Neural cell (in vitro differentiated cells): Measurements from ENCODE around the gene LARP7. TPM values are rescaled to one million over a fixed set of nuclear protein-coding genes. Genes with fewer than 3 reads are reported as not detected.

ENCODE experiments used
- H2AFZ ChIP-seq: fragments of 200-600, 300-800 bp; sonication (generic), shearing (Covaris generic); 2 replicates; pipeline ENCODE4 v1.6.0; 2014; ENCODE audit warnings: low read depth, mild to moderate bottlenecking, antibody characterized with exemption, low read length, moderate library complexity
- H3F3A ChIP-seq: fragments of 200-600 bp; shearing (Covaris generic); 2 replicates; pipeline ENCODE4 v1.6.1; 2016; ENCODE audit warnings: mild to moderate bottlenecking, moderate library complexity, mixed read lengths, antibody characterized with exemption, low read length; ENCODE audit not compliant: insufficient read depth, poor library complexity, severe bottlenecking
- H3K27ac ChIP-seq: fragments of 200-600, 300-800 bp; sonication (generic), shearing (Covaris generic); 2 replicates; pipeline ENCODE4 v1.5.1; 2014; ENCODE audit warnings: mild to moderate bottlenecking, low read length, moderate library complexity
- H3K27me3 ChIP-seq: fragments of 300-800, 200-600 bp; sonication (generic), shearing (Covaris generic); 2 replicates; pipeline ENCODE4 v1.6.0; 2014; ENCODE audit warnings: mild to moderate bottlenecking, low read depth, low read length, moderate library complexity; ENCODE audit not compliant: insufficient read depth
- H3K36me3 ChIP-seq: fragments of 300-800, 200-600 bp; sonication (generic), shearing (Covaris generic); 2 replicates; pipeline ENCODE4 v1.5.1; 2014; ENCODE audit warnings: mild to moderate bottlenecking, antibody characterized with exemption, low read length, moderate library complexity; ENCODE audit not compliant: insufficient read depth
- H3K4me2 ChIP-seq: fragments of 300-800, 200-600 bp; sonication (generic), shearing (Covaris generic); 2 replicates; pipeline ENCODE4 v1.6.0; 2014; ENCODE audit warnings: mild to moderate bottlenecking, low read length
- H3K4me3 ChIP-seq: fragments of 300-800, 200-600 bp; sonication (generic), shearing (Covaris generic); 2 replicates; pipeline ENCODE4 v1.5.1; 2014; ENCODE audit warnings: mild to moderate bottlenecking, low read length, moderate library complexity
- H3K79me2 ChIP-seq: fragments of 200-600 bp; shearing (Covaris generic); replicated peaks from 2 replicates; pipeline ENCODE4 v1.6.0; 2014; ENCODE audit warnings: mild to moderate bottlenecking, low read length, moderate library complexity; ENCODE audit not compliant: insufficient read depth
- H3K9ac ChIP-seq: fragments of 300-800, 200-600 bp; sonication (generic), shearing (Covaris generic); 2 replicates; pipeline ENCODE4 v1.6.1; 2016; ENCODE audit warnings: mild to moderate bottlenecking, low read length, mixed read lengths
- H3K9me2 ChIP-seq: fragments of 200-600 bp; shearing (Covaris generic); 2 replicates; pipeline ENCODE4 v1.6.1; 2016; ENCODE audit warnings: mild to moderate bottlenecking, low read length, mixed read lengths; ENCODE audit not compliant: insufficient read depth
- H3K9me3 ChIP-seq: fragments of 200-600, 300-800 bp; sonication (generic), shearing (Covaris generic); 2 replicates; pipeline ENCODE4 v1.6.1; 2016; ENCODE audit warnings: mild to moderate bottlenecking, mixed run types, low read length, moderate library complexity, mixed read lengths
- H4K20me1 ChIP-seq: fragments of 200-600 bp; shearing (Covaris generic); 2 replicates; pipeline ENCODE4 v1.6.1; 2016; ENCODE audit warnings: mild to moderate bottlenecking, mixed run types; ENCODE audit not compliant: insufficient read depth
- EP300 ChIP-seq: fragments of 450-650 bp; conservative IDR thresholded peaks from 2 replicates; pipeline ENCODE4 v1.6.1; 2014; ENCODE audit warnings: antibody characterized with exemption, mild to moderate bottlenecking, moderate library complexity; ENCODE audit not compliant: poor library complexity, severe bottlenecking
- EZH2 ChIP-seq: fragments of 200-600, 300-800 bp; shearing (Covaris generic), sonication (generic); IDR thresholded peaks from 2 replicates; pipeline ENCODE4 v1.6.1; 2014; ENCODE audit warnings: antibody characterized with exemption, low read length, borderline replicate concordance, mild to moderate bottlenecking; ENCODE audit not compliant: insufficient read depth, poor library complexity, severe bottlenecking
- MXI1 ChIP-seq: fragments of 450-650 bp; conservative IDR thresholded peaks from 2 replicates; pipeline ENCODE4 v1.6.1; 2014; ENCODE audit warnings: antibody characterized with exemption, mild to moderate bottlenecking; ENCODE audit not compliant: poor library complexity, severe bottlenecking
- POLR2AphosphoS5 ChIP-seq: IDR thresholded peaks from 2 replicates; pipeline ENCODE4 v1.6.1; 2012
- RAD21 ChIP-seq: fragments of 450-650 bp; conservative IDR thresholded peaks from 2 replicates; pipeline ENCODE4 v1.6.1; 2014; ENCODE audit warnings: antibody characterized with exemption, mild to moderate bottlenecking, moderate library complexity
- REST ChIP-seq: IDR thresholded peaks from 2 replicates; pipeline ENCODE4 v1.6.1; 2012; ENCODE audit warnings: borderline replicate concordance
- SMC3 ChIP-seq: fragments of 450-650 bp; conservative IDR thresholded peaks from 2 replicates; pipeline ENCODE4 v1.6.1; 2014; ENCODE audit warnings: antibody characterized with exemption, mild to moderate bottlenecking, moderate library complexity; ENCODE audit not compliant: poor library complexity
- TAF1 ChIP-seq: IDR thresholded peaks from 2 replicates; pipeline ENCODE4 v1.6.1; 2012; ENCODE audit warnings: low read depth
- polyA plus RNA-seq: library from polyadenylated mRNA; depleted of rRNA; stranded (reverse); fragments of >200 nt; gene quantifications from 2 replicates; pipeline ENCODE4 v1.2.3, GENCODE V29; 2014
- TF ChIP-seq, protein P1 (sequence below): fragments of 450-650 bp; IDR thresholded peaks from 2 replicates; pipeline ENCODE4 v1.5.1; 2014; ENCODE audit warnings: antibody characterized with exemption, mild to moderate bottlenecking, moderate library complexity; ENCODE audit not compliant: poor library complexity, severe bottlenecking

The LARP7 gene
- polyA plus RNA-seq, 1 donor from 2014 or later: 48.2 TPM

GRCh38 chr4:112677519-112678091 lies 40.7 kb downstream of the LARP7 start:
- H3K9ac ChIP-seq: no peak overlapping the region
- H3F3A ChIP-seq: no peaks in the 10 kb centered on the region
- H3K9me3 ChIP-seq: no peaks in the 10 kb centered on the region
- no peak overlapping the region for H2AFZ ChIP-seq
- TF ChIP-seq EZH2 (no peak), MXI1 (no peak)
- H3K27ac ChIP-seq: no peak overlapping the region
- H3K27me3 ChIP-seq: no peaks in the 10 kb centered on the region
- H3K79me2 ChIP-seq: no peaks in the 10 kb centered on the region
- no peaks in the 10 kb centered on the region for H4K20me1 ChIP-seq
- H3K4me3 ChIP-seq: no peak overlapping the region
- no peak overlapping the region for H3K4me2 ChIP-seq
- H3K9me2 ChIP-seq: no peaks in the 10 kb centered on the region
- H3K36me3 ChIP-seq: no peaks in the 10 kb centered on the region

DNA sequence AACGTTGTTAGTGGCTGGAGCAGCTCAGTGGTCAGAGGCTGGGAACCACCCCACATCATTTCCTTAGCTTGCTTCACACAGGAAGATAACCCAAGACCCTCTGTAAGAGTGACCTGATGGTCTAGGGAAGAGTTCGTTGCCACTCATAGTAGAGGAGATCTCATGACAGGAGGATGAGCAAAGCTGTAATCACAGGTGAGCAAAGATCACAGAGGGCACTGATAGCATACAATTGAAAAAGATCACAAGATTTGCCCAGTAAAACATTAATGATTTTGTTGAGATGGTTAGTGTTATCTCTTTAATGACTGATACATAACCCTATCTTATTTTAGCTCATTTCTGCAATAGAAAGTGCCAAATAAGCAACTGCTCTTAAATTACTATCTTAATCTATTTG lies 44.1 kb downstream of the LARP7 start:
- no peaks in the 10 kb centered on the region for H3K36me3 ChIP-seq
- no peaks in the 10 kb centered on the region for H3K9me3 ChIP-seq
- no peak overlapping the region for H2AFZ ChIP-seq
- no peak overlapping the region for H3K4me3 ChIP-seq
- H3F3A ChIP-seq: no peaks in the 10 kb centered on the region
- H4K20me1 ChIP-seq: no peaks in the 10 kb centered on the region
- H3K79me2 ChIP-seq: no peaks in the 10 kb centered on the region
- no peak overlapping the region for H3K9ac ChIP-seq
- H3K27me3 ChIP-seq: no peaks in the 10 kb centered on the region
- no peak for TF ChIP-seq EP300
- no peak for TF ChIP-seq EZH2
- no peak for TF ChIP-seq POLR2AphosphoS5
- no peak for TF ChIP-seq SMC3
- no peak for TF ChIP-seq MXI1
- TF ChIP-seq RAD21: no peak
- no peak overlapping the region for H3K27ac ChIP-seq
- no peak overlapping the region for H3K4me2 ChIP-seq
- H3K9me2 ChIP-seq: no peaks in the 10 kb centered on the region

GRCh38 chr4:112693507-112693906 lies 56.6 kb downstream of the LARP7 start:
- no peak overlapping the region for H3K4me2 ChIP-seq
- no peak overlapping the region for H3K4me3 ChIP-seq
- TF ChIP-seq REST (no peak), SMC3 (no peak), MXI1 (no peak), RAD21 (no peak), EP300 (no peak), TAF1 (no peak), POLR2AphosphoS5 (no peak), EZH2 (no peak)
- TF ChIP-seq, protein P1, sequence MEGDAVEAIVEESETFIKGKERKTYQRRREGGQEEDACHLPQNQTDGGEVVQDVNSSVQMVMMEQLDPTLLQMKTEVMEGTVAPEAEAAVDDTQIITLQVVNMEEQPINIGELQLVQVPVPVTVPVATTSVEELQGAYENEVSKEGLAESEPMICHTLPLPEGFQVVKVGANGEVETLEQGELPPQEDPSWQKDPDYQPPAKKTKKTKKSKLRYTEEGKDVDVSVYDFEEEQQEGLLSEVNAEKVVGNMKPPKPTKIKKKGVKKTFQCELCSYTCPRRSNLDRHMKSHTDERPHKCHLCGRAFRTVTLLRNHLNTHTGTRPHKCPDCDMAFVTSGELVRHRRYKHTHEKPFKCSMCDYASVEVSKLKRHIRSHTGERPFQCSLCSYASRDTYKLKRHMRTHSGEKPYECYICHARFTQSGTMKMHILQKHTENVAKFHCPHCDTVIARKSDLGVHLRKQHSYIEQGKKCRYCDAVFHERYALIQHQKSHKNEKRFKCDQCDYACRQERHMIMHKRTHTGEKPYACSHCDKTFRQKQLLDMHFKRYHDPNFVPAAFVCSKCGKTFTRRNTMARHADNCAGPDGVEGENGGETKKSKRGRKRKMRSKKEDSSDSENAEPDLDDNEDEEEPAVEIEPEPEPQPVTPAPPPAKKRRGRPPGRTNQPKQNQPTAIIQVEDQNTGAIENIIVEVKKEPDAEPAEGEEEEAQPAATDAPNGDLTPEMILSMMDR: no peak
- no peak overlapping the region for H2AFZ ChIP-seq
- no peaks in the 10 kb centered on the region for H4K20me1 ChIP-seq
- no peaks in the 10 kb centered on the region for H3K9me3 ChIP-seq
- H3K79me2 ChIP-seq: no peaks in the 10 kb centered on the region
- no peaks in the 10 kb centered on the region for H3K9me2 ChIP-seq
- H3F3A ChIP-seq: no peaks in the 10 kb centered on the region
- no peak overlapping the region for H3K9ac ChIP-seq
- H3K36me3 ChIP-seq: no peaks in the 10 kb centered on the region
- H3K27me3 ChIP-seq: no peaks in the 10 kb centered on the region
- H3K27ac ChIP-seq: no peak overlapping the region
